Fibroblast of lung (primary cell): ENCODE results near the gene NPFFR1. TPM values are rescaled to one million over a fixed set of nuclear protein-coding genes. Genes with fewer than 3 reads are reported as not detected.
A peak's percentile ranks its signal among the peaks of the same experiment; 100 is the strongest.

Experiments
- DNase-seq, 2 donors: peaks; one replicate each; pipeline versions ENCODE4 v3.0.0 to v3.0.0-alpha.2; 2010; ENCODE audit warnings: low read depth in 2 of 2
- H2AFZ ChIP-seq: 2 replicates; pipeline ENCODE4 v1.5.1; 2012; ENCODE audit warnings: low read length, control low read depth, inconsistent platforms
- H3K27ac ChIP-seq: 2 replicates; pipeline ENCODE4 v1.5.1; 2011; ENCODE audit warnings: low read length, control low read depth; ENCODE audit not compliant: insufficient read depth
- H3K27me3 ChIP-seq: 2 replicates; pipeline ENCODE4 v1.5.1; 2011; ENCODE audit warnings: mild to moderate bottlenecking, low read length; ENCODE audit not compliant: control insufficient read depth, insufficient read depth
- H3K36me3 ChIP-seq: 2 replicates; pipeline ENCODE4 v1.5.1; 2011; ENCODE audit warnings: low read length; ENCODE audit not compliant: control insufficient read depth, insufficient read depth
- H3K4me1 ChIP-seq: 2 replicates; pipeline ENCODE4 v1.5.1; 2011; ENCODE audit warnings: low read length; ENCODE audit not compliant: control insufficient read depth, insufficient read depth; ENCODE audit errors: extremely low read depth
- H3K4me2 ChIP-seq: 2 replicates; pipeline ENCODE4 v1.5.1; 2011; ENCODE audit warnings: low read length, control low read depth; ENCODE audit not compliant: insufficient read depth; ENCODE audit errors: extremely low read depth
- H3K4me3 ChIP-seq, 4 experiments: fragments of 200-600 bp in 1 of 4; sonication (generic) in 1 of 4; replicated peaks in 1 of 4; 2 replicates each; pipeline ENCODE4 v1.5.1; 2011 to 2016; ENCODE audit warnings: low read length in 4 of 4, low read depth in 3 of 4, mild to moderate bottlenecking in 3 of 4, control low read depth in 2 of 4, inconsistent platforms in 1 of 4, mixed read lengths in 1 of 4; ENCODE audit not compliant: insufficient read depth in 1 of 4; ENCODE audit errors: control extremely low read depth in 1 of 4
- H3K79me2 ChIP-seq: 2 replicates; pipeline ENCODE4 v1.5.1; 2012; ENCODE audit warnings: mild to moderate bottlenecking, low read length, inconsistent platforms; ENCODE audit not compliant: control insufficient read depth, insufficient read depth
- H3K9ac ChIP-seq: 2 replicates; pipeline ENCODE4 v1.5.1; 2011; ENCODE audit warnings: mild to moderate bottlenecking, low read length, control low read depth; ENCODE audit not compliant: insufficient read depth
- H3K9me3 ChIP-seq: 2 replicates; pipeline ENCODE4 v1.5.1; 2012; ENCODE audit warnings: low read depth, low read length; ENCODE audit not compliant: control insufficient read depth, insufficient read depth
- H4K20me1 ChIP-seq: 2 replicates; pipeline ENCODE4 v1.5.1; 2011; ENCODE audit warnings: low read length; ENCODE audit not compliant: control insufficient read depth, insufficient read depth; ENCODE audit errors: extremely low read depth
- EZH2 ChIP-seq: IDR thresholded peaks from 2 replicates; pipeline ENCODE4 v1.5.1; 2012; ENCODE audit warnings: low read length, control low read depth, mild to moderate bottlenecking; ENCODE audit errors: missing control alignments
- polyA plus RNA-seq, 2 donors: library from polyadenylated mRNA; depleted of rRNA in 1 of 2; stranded (reverse) in 1 of 2; unstranded in 1 of 2; fragments of >200 nt; gene quantifications; 2 replicates each; pipeline ENCODE4 v1.2.1, GENCODE V29; 2011 to 2012; ENCODE audit warnings: missing spikeins in 1 of 2
- total RNA-seq: library from RNA; depleted of rRNA; stranded (reverse); fragments of >200 nt; gene quantifications from 2 replicates; pipeline ENCODE4 v1.2.1, GENCODE V29; 2014
- TF ChIP-seq, protein P1 (sequence below), 2 donors: IDR thresholded peaks in 1 of 2; conservative IDR thresholded peaks in 1 of 2; 1 replicate in 1 of 2; 2 replicates in 1 of 2; pipeline ENCODE4 v1.5.1; 2011 to 2012; ENCODE audit warnings: low read length in 2 of 2, control low read depth in 1 of 2, inconsistent platforms in 1 of 2, low read depth in 1 of 2, mild to moderate bottlenecking in 1 of 2

The NPFFR1 gene
- total and polyA plus RNA-seq, 2 donors (not counting 1 experiment from before 2014, with no cell fraction given): not detected

DNA sequence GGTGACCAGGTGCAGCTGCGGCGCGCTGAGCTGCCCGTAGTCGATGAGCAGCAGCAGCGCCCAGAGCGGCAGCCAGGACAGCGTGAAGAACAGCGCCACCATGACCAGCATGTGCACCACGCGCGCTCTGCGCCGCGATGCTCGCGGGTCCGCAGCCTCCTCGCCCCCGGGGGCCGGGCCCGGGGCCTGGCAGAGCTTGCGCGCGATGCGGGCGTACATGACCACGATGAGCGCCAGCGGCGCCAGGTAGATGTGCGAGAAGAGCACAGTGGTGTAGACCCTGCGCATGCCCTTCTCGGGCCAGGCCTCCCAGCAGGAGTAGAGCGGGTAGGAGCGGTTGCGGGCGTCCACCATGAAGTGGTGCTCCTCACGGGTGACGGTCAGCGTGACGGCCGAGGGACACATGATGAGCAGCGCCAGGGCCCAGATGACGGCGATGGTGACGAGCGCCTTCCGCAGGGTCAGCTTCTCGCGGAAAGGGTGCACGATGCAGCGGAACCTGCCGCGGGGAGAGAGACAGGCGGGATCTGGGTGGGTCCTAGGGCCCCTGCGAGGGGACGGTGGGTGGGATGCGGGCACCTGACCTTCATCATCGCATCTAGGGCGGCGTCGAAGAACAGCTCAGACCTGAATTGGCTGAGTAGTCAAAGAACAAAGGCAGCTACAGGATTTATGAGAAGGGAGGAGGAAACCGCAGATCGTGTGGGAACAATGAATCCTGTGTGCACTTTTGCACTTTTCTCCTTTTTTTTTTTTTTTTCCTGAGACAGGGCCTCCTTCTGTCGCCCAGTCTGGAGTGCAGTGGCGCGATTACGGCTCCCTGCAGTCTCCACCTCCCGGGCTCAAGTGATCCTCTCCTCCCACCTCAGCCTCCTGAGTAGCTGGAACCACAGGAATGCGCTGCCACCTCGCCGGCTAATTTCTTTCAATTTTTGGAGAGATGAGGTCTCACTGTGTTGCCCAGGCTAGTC, 28.2 kb downstream of the NPFFR1 start:
- Histone ChIP-seq H3K4me2 (no peak overlapping the region), H3K4me3 (no peak overlapping the region), H2AFZ (no peak overlapping the region), H3K79me2 (no peaks in the 10 kb centered on the region), H3K36me3 (no peaks in the 10 kb centered on the region), H3K9me3 (no peaks in the 10 kb centered on the region), H4K20me1 (no peaks in the 10 kb centered on the region), H3K9ac (no peak overlapping the region), H3K27ac (no peak overlapping the region), H3K4me1 (no peaks in the 10 kb centered on the region), H3K27me3 (peaks cover 32% of the 10 kb centered on the region)
- peak in 1 of 2 donors; percentile 81 for DNase-seq
- TF ChIP-seq, protein P1, sequence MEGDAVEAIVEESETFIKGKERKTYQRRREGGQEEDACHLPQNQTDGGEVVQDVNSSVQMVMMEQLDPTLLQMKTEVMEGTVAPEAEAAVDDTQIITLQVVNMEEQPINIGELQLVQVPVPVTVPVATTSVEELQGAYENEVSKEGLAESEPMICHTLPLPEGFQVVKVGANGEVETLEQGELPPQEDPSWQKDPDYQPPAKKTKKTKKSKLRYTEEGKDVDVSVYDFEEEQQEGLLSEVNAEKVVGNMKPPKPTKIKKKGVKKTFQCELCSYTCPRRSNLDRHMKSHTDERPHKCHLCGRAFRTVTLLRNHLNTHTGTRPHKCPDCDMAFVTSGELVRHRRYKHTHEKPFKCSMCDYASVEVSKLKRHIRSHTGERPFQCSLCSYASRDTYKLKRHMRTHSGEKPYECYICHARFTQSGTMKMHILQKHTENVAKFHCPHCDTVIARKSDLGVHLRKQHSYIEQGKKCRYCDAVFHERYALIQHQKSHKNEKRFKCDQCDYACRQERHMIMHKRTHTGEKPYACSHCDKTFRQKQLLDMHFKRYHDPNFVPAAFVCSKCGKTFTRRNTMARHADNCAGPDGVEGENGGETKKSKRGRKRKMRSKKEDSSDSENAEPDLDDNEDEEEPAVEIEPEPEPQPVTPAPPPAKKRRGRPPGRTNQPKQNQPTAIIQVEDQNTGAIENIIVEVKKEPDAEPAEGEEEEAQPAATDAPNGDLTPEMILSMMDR (conservative IDR thresholded peaks at IDR 0.05 in 1 of 2, IDR thresholded peaks at IDR 0.05 in 1 of 2; ENCODE audit: low read depth in 1 of 2, low read length in 2 of 2): no peak

DNA sequence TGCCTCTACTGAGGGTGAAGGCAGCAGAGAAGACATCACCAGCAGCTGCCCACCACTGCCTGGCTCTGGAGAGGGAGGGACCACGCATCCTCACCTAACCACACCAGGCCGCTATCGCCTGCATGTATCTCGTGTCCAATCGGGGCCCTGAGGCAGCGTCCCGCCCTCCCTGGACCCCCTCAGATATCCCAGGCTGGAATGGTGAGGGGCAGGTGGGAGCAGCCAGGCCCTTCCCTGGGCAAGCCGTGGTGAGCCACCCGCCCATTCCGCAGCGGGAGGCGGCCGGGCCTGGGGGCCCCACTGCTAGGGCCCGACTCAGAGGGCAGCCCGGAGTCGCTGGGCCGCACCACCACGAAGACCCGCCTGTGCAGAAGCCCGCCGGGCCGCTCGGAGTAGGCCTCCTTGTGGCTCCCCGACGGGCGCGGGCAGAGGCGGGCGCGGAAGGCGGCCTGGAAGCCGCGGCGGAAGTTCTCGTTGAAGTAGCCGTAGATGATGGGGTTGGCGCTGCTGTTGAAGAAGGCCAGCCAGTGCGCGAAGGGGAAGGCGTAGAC, 29.0 kb downstream of the NPFFR1 start:
- no peak overlapping the region for H3K27ac ChIP-seq
- no peak for DNase-seq
- no peak overlapping the region for H2AFZ ChIP-seq
- no peaks in the 10 kb centered on the region for H4K20me1 ChIP-seq
- H3K36me3 ChIP-seq: no peaks in the 10 kb centered on the region
- H3K4me1 ChIP-seq: no peaks in the 10 kb centered on the region
- no peak overlapping the region for H3K9ac ChIP-seq
- TF ChIP-seq, protein P1 (conservative IDR thresholded peaks at IDR 0.05 in 1 of 2, IDR thresholded peaks at IDR 0.05 in 1 of 2; ENCODE audit: low read depth in 1 of 2, low read length in 2 of 2): no peak
- no peak for TF ChIP-seq EZH2
- no peaks in the 10 kb centered on the region for H3K79me2 ChIP-seq
- peaks cover 34% of the 10 kb centered on the region for H3K27me3 ChIP-seq
- no peak overlapping the region for H3K4me2 ChIP-seq
- H3K4me3 ChIP-seq: no peak overlapping the region
- H3K9me3 ChIP-seq: no peaks in the 10 kb centered on the region

DNA sequence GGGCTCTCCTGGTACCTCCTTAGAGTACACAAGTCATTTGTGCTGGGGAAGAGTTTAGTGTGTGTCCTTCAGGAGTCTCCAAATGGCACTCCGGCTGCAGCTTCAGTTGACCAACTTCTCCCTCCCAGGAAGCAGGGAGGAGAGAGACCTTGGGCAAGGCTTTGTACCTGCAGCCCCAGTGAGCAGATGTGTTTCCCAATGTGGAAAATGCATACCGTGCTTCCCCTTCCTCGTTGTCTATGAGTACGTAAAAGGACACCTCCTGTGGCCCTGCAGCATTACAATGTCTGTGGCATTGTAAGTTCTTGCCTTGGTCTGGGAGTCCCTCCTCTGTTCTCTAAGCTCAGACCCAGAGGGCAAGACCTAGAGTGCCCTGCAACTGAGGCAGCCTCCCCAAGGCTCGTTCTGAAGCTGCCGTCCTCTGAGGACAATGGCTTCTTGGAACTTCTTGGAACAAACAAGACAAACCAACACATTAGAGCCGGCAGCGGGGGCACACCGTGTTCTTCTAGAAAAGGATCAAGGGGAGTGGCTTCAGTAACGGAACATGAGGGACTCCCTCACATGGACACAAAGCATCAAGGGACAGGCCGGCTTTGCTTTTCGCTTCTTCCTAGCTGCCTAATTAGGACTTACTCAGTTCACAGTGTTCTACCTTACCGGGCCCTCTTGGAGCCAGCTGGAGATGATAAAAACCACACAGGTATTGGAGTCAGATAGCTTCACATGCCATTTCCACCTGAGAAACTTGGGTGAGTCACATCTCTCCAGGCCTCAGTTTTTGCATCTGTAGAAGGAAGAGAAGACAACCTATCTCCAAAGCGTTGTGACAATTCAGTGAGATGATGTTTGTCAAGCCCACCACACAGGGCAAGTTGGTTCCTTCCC, 29.7 kb downstream of the NPFFR1 start:
- TF ChIP-seq EZH2: no peak
- TF ChIP-seq, protein P1 (conservative IDR thresholded peaks at IDR 0.05 in 1 of 2, IDR thresholded peaks at IDR 0.05 in 1 of 2; ENCODE audit: low read depth in 1 of 2, low read length in 2 of 2): no peak
- no peak overlapping the region for H3K27ac ChIP-seq
- H3K4me1 ChIP-seq: no peaks in the 10 kb centered on the region
- no peak overlapping the region for H3K4me2 ChIP-seq
- no peaks in the 10 kb centered on the region for H3K36me3 ChIP-seq
- no peak overlapping the region for H3K9ac ChIP-seq
- H4K20me1 ChIP-seq: no peaks in the 10 kb centered on the region
- H2AFZ ChIP-seq: no peak overlapping the region
- no peaks in the 10 kb centered on the region for H3K9me3 ChIP-seq
- H3K27me3 ChIP-seq: peaks cover 34% of the 10 kb centered on the region
- H3K79me2 ChIP-seq: no peaks in the 10 kb centered on the region
- no peak for DNase-seq
- H3K4me3 ChIP-seq: no peak overlapping the region
